Loucy (cell line): Measurements from ENCODE around the gene GALNT7.

ENCODE experiments used
- CTCF ChIP-seq: fragments of 200-600 bp; sonication (generic); conservative IDR thresholded peaks from 2 replicates; pipeline ENCODE4 v1.5.1; 2014; ENCODE audit warnings: mild to moderate bottlenecking, antibody characterized with exemption, low read length
- EZH2phosphoT487 ChIP-seq: fragments of 200-600 bp; IDR thresholded peaks from 2 replicates; pipeline ENCODE4 v1.6.1; 2018; ENCODE audit warnings: antibody characterized with exemption, mild to moderate bottlenecking, moderate library complexity, borderline replicate concordance

- TF ChIP-seq CTCF: no peak
- TF ChIP-seq EZH2phosphoT487: no peak
These were observed 198.7 kb downstream of the GALNT7 start for GRCh38 chr4:173367285-173367684.
